Muscle of arm (tissue), 12 donors: ENCODE data around the gene YDJC. TPM values are rescaled to one million over a fixed set of nuclear protein-coding genes. Genes with fewer than 3 reads are reported as not detected.
"Not testable (repeated sequence)": the region's sequence is repeated elsewhere in the genome, so short reads cannot be mapped to it uniquely, and the experiment has no call there.

Experiments used
- DNase-seq: peaks from one replicate; pipeline ENCODE4 v3.0.0-alpha.2; 2013
- polyA plus RNA-seq, 12 donors: library from polyadenylated mRNA; unstranded; fragments of 120-200 nt; gene quantifications; one replicate each; pipeline ENCODE4 v1.2.1, GENCODE V29; 2013; ENCODE audit not compliant: insufficient read length in 12 of 12

The YDJC gene
- polyA plus RNA-seq, 12 donors, result 2.8 to 7.8 (median 3.4) TPM; not detected in 2

GRCh38 chr22:21582801-21583740, 46.8 kb downstream of the YDJC start:
- no peak for DNase-seq

GRCh38 chr22:21581009-21581713, 48.7 kb downstream of the YDJC start:
- DNase-seq, result not testable (repeated sequence)

- DNase-seq, result not testable (repeated sequence)
These were observed 49.2 kb downstream of the YDJC start for GRCh38 chr22:21580623-21581007.

GRCh38 chr22:21579474-21579851, 50.4 kb downstream of the YDJC start:
- DNase-seq, result no peak

Other genes starting within 250 kb of the YDJC start
- gene RIMBP3B, start 246.3 kb downstream of the YDJC start, polyA plus RNA-seq, result under 1 TPM in 3 of 12 donors, not detected in 9; 0.05 to 0.13 (median 0.10) TPM
- gene HIC2, start 212.7 kb downstream of the YDJC start, polyA plus RNA-seq, result 10 to 100 TPM in 2 of 12 donors, 1 to 10 TPM in 9, not detected in 1; 3.2 to 11.3 (median 4.8) TPM
- 1 to 10 TPM in 2 of 12 donors, under 1 TPM in 8, not detected in 2; 0.27 to 2.5 (median 0.49) TPM for gene TMEM191C, start 162.6 kb downstream of the YDJC start, polyA plus RNA-seq
- gene RIMBP3C, start 78.6 kb downstream of the YDJC start, polyA plus RNA-seq, result under 1 TPM in 10 of 12 donors, not detected in 2; 0.10 to 0.84 (median 0.32) TPM
- gene UBE2L3, start 62.3 kb downstream of the YDJC start, polyA plus RNA-seq, result 10 to 100 TPM in 11 of 12 donors, not detected in 1; 36.3 to 47.9 (median 42.0) TPM
- gene CCDC116, start 2.7 kb upstream of the YDJC start, polyA plus RNA-seq, result under 1 TPM in 10 of 12 donors, not detected in 2; 0.12 to 0.94 (median 0.45) TPM
- 10 to 100 TPM in 1 of 12 donors, 1 to 10 TPM in 10, not detected in 1; 4.1 to 15.9 (median 7.2) TPM for gene SDF2L1, start 12.3 kb upstream of the YDJC start, polyA plus RNA-seq
- 10 to 100 TPM in 11 of 12 donors, not detected in 1; 25.5 to 43.5 (median 28.5) TPM for gene PPIL2, start 36.0 kb upstream of the YDJC start, polyA plus RNA-seq
- gene YPEL1, start 105.8 kb upstream of the YDJC start, polyA plus RNA-seq, result 10 to 100 TPM in 10 of 12 donors, not detected in 2; 12.1 to 25.4 (median 20.0) TPM
- gene MAPK1, start 237.6 kb upstream of the YDJC start, polyA plus RNA-seq, result 100 to 1,000 TPM in 10 of 12 donors, 10 to 100 TPM in 1, not detected in 1; 94.7 to 154 (median 145) TPM